ENCODE results near the gene RPS24.

Gene RPS24

GRCh38 chr10:78047314-78047891 is 13.7 kb downstream of the RPS24 start:
- TF ChIP-seq, protein P1, sequence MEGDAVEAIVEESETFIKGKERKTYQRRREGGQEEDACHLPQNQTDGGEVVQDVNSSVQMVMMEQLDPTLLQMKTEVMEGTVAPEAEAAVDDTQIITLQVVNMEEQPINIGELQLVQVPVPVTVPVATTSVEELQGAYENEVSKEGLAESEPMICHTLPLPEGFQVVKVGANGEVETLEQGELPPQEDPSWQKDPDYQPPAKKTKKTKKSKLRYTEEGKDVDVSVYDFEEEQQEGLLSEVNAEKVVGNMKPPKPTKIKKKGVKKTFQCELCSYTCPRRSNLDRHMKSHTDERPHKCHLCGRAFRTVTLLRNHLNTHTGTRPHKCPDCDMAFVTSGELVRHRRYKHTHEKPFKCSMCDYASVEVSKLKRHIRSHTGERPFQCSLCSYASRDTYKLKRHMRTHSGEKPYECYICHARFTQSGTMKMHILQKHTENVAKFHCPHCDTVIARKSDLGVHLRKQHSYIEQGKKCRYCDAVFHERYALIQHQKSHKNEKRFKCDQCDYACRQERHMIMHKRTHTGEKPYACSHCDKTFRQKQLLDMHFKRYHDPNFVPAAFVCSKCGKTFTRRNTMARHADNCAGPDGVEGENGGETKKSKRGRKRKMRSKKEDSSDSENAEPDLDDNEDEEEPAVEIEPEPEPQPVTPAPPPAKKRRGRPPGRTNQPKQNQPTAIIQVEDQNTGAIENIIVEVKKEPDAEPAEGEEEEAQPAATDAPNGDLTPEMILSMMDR (IDR thresholded peaks at IDR 0.05; ENCODE audit: control insufficient read depth, insufficient read depth, low read depth, low read length, missing control alignments): peak; percentile 93
- DNase-seq (ENCODE audit: low read depth): peak; percentile 55
- H3K4me3 ChIP-seq (ENCODE audit: control insufficient read depth, low read depth, low read length): no peak overlapping the region

DNA sequence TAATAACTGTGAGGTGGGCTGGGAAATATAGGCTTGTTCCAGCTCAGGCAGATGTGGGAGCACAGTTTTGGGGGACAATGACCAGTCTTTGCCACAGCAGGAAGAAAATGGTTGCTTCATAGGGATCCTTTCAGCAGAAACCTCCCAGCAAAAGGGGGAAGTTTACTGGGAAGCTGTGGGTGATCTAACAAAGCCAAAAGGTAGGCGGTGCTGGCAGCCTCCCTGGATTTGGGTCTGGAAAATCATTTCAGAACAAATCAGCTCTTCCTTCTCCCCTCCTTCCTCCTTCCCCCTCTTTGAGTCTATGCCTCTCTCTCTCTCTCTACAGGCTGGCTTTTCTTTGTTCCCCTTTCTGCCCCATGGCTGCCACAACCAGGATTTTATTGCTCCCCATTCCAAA is 16.2 kb downstream of the RPS24 start:
- DNase-seq (ENCODE audit: low read depth): no peak
- H3K4me3 ChIP-seq (ENCODE audit: control insufficient read depth, low read depth, low read length): no peak overlapping the region
- TF ChIP-seq, protein P1 (IDR thresholded peaks at IDR 0.05; ENCODE audit: control insufficient read depth, insufficient read depth, low read depth, low read length, missing control alignments): no peak

DNA sequence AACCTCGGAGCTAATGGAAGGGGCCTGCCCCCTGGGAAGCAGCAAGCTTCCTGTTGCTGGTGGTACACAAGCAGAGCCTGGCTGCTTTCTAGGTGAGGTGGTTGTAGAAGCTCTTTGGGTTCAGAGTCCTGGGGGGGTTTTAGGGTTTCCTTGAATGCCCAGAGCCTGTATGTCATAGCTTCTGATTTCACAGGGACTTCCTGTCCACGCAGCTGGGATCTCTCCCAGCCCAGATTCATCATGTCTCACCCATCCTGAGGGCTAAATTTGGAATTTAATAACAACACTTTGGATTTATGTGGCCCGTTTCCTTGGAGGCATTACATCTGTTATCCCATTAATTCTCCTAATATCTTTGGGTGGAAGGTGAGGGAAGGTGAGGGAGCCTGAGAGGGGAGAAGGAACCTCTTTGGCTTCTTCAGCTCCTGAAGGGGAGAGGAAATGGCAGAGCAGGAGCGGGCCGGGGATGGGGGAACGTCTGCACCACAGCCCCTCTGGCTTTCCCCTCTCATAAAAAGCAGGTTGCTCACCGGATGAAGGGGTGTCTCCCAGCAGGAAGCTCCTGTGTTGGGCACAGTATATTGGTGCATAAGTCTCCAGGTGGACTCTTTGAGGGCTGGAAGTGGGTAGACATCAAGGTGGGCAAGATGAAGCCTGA is 19.7 kb downstream of the RPS24 start:
- DNase-seq (ENCODE audit: low read depth): peak; percentile 49
- TF ChIP-seq, protein P1 (IDR thresholded peaks at IDR 0.05; ENCODE audit: control insufficient read depth, insufficient read depth, low read depth, low read length, missing control alignments): no peak

GRCh38 chr10:78058562-78058961 is 24.9 kb downstream of the RPS24 start:
- no peak overlapping the region for H3K4me3 ChIP-seq (ENCODE audit: control insufficient read depth, low read depth, low read length)
- DNase-seq (ENCODE audit: low read depth): no peak
- TF ChIP-seq, protein P1 (IDR thresholded peaks at IDR 0.05; ENCODE audit: control insufficient read depth, insufficient read depth, low read depth, low read length, missing control alignments): no peak

More for the DNA sequence above, 19.7 kb downstream of the RPS24 start:
- H3K4me3 ChIP-seq (ENCODE audit: control insufficient read depth, low read depth, low read length): no peak overlapping the region

DNA sequence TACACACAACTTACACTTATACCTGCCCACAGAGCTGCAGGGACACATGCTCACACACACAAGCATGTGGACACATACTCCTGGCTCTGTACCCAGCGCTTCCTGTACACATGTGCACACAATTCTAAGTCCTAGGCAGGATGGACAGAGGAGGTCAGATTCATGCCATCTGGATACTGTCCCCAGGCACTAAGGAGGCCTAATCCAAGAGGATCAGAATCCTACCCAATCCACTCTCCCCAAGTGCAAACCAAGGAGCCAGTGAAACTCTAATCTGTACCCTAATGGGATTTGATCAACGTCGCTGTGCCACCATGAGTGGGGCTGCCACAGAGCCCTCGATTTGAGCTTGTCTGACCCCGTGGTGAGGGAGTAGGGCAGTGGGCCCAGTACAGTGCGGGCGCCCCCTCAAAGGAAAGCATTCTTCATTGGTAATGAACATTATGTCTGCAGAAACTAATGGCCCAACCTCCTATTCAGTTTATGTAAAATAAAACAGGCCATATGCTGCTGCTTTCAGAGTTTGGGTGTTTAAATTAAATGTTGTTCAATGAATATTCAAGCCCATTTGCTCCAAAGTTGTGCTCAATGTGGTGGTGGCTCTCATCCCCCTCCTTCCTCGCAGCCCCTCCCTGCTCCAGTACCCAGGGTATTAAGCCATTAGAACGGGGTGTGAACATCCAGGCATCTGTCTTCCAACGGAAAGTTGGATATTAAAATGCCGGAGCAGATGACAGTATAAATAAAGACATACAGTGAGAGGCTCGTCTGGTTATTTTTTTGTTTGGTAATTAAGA is 26.4 kb downstream of the RPS24 start:
- no peak overlapping the region for H3K4me3 ChIP-seq (ENCODE audit: control insufficient read depth, low read depth, low read length)
- DNase-seq (ENCODE audit: low read depth): no peak
- TF ChIP-seq, protein P1 (IDR thresholded peaks at IDR 0.05; ENCODE audit: control insufficient read depth, insufficient read depth, low read depth, low read length, missing control alignments): no peak

DNA sequence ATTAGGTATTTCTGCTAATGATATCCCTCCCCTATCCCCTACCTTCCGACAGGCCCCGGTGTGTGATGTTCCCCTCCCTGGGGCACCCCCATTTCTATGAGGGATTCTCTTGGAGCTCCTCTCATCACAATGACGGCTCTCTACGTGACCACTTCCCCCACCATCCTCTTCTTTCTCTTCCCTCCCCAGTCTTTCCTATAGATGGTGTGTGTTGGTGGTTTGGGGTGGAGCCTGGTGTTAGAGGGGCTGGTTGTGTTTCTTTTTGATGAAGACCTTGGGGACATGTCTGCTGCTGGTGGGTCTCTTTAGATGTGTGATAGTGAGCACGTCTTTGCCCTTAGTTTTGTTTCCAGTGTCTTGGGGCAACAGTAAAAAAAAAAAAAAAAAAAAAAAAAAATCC is 28.6 kb downstream of the RPS24 start:
- TF ChIP-seq, protein P1 (IDR thresholded peaks at IDR 0.05; ENCODE audit: control insufficient read depth, insufficient read depth, low read depth, low read length, missing control alignments): no peak
- DNase-seq (ENCODE audit: low read depth): no peak
- no peak overlapping the region for H3K4me3 ChIP-seq (ENCODE audit: control insufficient read depth, low read depth, low read length)
